ENCODE data around the gene ZC3H7B. TPM values are rescaled to one million over a fixed set of nuclear protein-coding genes. Genes with fewer than 3 reads are reported as not detected.

Gene ZC3H7B
- total RNA-seq, 2 experiments from 2014 or later, result 41.7 to 43.4 TPM

DNA sequence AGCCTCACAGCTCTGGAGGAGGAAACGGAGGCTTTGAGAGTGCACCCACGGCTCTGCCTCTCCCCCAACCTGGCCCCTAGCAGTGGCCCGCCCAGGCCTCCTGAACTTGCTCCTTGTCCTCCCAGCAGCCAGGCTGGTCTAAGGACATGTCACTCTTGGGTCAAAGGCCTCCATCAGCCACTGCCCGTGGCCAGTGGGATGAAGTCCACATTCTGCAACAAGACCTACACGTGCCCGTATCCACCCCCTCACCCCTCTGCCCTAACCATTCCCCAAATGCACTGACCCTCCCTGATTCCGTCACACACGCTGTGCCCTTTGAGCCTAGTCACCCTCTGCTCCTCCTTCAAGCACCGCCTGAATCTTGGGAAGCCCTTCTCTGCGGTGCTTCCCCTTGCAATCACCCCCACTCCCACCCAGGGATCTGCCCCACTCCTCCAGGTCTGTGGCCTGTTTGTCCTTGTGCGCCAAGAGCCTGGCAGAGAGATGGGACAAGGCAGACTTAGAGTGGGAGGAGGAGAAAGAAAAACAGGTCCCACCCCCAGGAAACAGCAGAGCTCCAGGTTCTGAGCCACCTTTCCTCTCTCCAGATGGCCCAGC, 43.0 kb downstream of the ZC3H7B start:
- no peak for ATAC-seq
- Mint-ChIP-seq H3K36me3 (ENCODE audit: low read depth) (peaks cover 30% of the 10 kb centered on the region), H3K9me3 (ENCODE audit: low read depth) (no peaks in the 10 kb centered on the region), H3K4me1 (no peaks in the 10 kb centered on the region), H3K27me3 (no peaks in the 10 kb centered on the region), H3K4me3 (no peak overlapping the region), H3K27ac (no peak overlapping the region)
- ChIA-PET POLR2A (interaction anchor here (0.6 kb wide), 1 partner anchor 136 kb away, joined by 5 read pairs; no protein-coding TSS in a partner anchor), CTCF (no interaction called here)
- intact Hi-C loops (cut with DNase I, micrococcal nuclease), result no loop called here
- DNase-seq, result no peak

DNA sequence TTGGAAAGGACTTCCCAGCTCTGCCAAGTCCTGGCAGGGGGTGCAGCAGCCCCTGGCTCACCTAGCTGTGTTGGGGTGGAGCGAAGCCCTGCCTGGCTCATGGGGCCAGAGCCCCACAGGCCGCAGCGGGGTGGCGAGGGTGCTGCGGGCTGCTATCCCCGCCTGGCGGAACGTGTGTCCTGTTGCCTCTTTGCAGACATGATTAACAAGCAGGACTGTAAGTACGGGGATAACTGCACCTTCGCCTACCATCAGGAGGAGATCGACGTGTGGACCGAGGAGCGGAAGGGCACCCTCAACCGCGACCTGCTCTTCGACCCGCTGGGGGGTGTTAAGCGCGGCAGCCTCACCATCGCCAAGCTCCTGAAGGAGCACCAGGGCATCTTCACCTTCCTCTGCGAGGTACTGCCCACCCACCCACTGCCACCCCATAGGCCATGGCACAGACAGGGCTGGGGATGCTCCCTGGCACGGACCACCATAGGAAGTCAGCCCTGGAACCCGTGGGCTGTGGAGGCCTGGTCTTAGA, 44.5 kb downstream of the ZC3H7B start:
- intact Hi-C loops (cut with DNase I, micrococcal nuclease), result no loop called here
- CTCF ChIA-PET, result no interaction called here
- ATAC-seq, result no peak
- Mint-ChIP-seq H3K9me3 (ENCODE audit: low read depth) (no peaks in the 10 kb centered on the region), H3K4me3 (no peak overlapping the region), H3K4me1 (no peaks in the 10 kb centered on the region), H3K27me3 (no peaks in the 10 kb centered on the region), H3K36me3 (ENCODE audit: low read depth) (peaks cover 37% of the 10 kb centered on the region), H3K27ac (no peak overlapping the region)
- POLR2A ChIA-PET, result no interaction called here
- no peak for DNase-seq

DNA sequence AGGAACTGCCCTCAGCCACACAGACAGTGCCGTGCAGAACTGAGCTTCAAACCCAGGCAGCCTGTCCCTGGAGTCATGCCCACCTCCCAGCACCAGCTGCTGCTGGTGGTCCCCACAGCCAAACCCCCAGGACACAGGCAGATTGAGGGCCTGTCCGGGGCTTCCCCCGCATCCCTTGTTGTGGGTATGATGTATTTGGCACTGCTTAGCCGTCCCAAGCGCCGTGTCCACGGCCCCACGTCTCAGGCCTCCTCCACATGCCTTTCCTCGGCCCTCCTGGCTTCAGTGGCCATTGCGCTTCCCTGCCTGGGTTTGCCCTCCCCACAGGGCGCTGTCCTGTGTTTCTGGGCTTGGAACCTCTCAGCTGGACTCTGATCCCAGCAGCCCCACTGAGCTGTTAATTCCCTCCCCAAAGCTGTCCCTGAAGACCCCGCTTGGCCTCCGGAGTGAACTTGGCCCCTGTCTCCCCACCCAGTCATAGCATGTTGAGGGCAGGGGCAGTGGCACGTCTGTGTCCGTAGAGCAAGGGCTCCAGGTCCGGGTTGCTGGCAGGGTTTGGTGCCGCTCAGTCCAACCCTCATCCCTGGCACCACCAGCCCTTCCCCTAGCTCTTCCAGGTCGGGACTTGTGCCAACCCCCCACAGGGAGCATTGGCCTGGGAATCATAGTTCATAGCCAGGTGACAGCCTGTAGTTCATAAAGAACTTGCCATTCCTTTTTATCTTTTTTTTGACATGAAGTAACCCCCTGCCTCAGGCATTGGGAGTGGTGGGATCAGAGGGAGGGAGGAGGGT, 45.9 kb downstream of the ZC3H7B start:
- intact Hi-C loops (cut with DNase I, micrococcal nuclease), result no loop called here
- no peak overlapping the region for H3K4me3 Mint-ChIP-seq
- POLR2A ChIA-PET, result no interaction called here
- no peaks in the 10 kb centered on the region for H3K9me3 Mint-ChIP-seq (ENCODE audit: low read depth)
- H3K36me3 Mint-ChIP-seq (ENCODE audit: low read depth), result peaks cover 40% of the 10 kb centered on the region
- CTCF ChIA-PET, result interaction anchor here (0.6 kb wide), 1 partner anchor 190 kb away, joined by 5 read pairs; no protein-coding TSS in a partner anchor
- no peak for DNase-seq
- no peaks in the 10 kb centered on the region for H3K27me3 Mint-ChIP-seq
- H3K4me1 Mint-ChIP-seq, result no peaks in the 10 kb centered on the region
- H3K27ac Mint-ChIP-seq, result no peak overlapping the region
- no peak for ATAC-seq

DNA sequence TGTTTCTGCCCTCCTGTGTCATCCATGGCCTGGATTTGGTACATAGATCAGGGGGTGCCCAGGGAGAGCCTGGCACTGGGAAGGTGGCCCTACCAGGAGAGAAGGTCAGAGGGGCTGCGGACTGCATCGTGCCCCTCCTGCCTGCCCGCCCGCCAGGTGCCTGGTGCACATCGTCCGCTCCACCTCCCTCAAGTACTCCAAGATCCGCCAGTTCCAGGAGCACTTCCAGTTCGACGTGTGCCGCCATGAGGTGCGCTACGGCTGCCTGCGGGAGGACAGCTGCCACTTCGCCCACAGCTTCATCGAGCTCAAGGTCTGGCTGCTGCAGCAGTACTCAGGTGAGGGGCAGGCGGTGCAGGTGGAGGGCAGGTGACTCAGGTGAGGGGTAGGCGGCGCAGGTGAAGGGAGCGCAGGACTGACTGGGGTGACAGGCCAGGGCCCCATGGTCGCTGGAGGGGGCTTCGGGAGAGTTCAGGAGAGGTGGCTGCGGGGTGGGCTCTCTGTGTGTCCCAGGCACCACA, 47.7 kb downstream of the ZC3H7B start:
- Mint-ChIP-seq H3K9me3 (ENCODE audit: low read depth) (no peaks in the 10 kb centered on the region), H3K4me1 (no peaks in the 10 kb centered on the region), H3K27ac (no peak overlapping the region), H3K27me3 (no peaks in the 10 kb centered on the region), H3K36me3 (ENCODE audit: low read depth) (peaks cover 44% of the 10 kb centered on the region), H3K4me3 (no peak overlapping the region)
- intact Hi-C loops (cut with DNase I, micrococcal nuclease), result no loop called here
- no peak for ATAC-seq
- ChIA-PET CTCF (interaction anchor here (0.7 kb wide), 1 partner anchor 1935 kb away, joined by 3 read pairs; no protein-coding TSS in a partner anchor), POLR2A (no interaction called here)
- no peak for DNase-seq

DNA sequence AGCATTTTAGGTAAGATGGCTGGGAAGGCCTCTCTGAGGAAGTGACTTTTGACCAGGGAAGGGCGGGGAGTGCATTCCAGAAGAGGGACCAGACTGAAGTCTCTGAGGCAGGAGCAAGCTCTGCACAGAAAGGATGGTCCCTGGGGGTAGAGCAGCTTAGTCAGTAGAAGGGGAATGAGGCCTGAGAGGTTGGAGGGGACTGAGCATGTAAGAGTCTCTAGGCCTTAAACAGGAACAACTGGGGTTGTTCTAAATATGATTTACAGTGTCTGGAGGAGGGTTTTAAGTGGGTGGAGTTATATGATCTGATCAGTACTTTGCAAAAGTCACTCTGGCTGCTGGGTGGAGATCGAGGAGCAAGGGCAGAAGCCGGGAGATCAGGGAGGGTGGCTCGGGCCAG, 48.8 kb downstream of the ZC3H7B start:
- ChIA-PET CTCF (interaction anchor here (0.7 kb wide), 1 partner anchor 22 kb away, joined by 3 read pairs; no protein-coding TSS in a partner anchor), POLR2A (no interaction called here)
- DNase-seq (no peak), ATAC-seq (no peak)
- no peaks in the 10 kb centered on the region for H3K27me3 Mint-ChIP-seq
- no peak overlapping the region for H3K4me3 Mint-ChIP-seq
- H3K4me1 Mint-ChIP-seq, result no peaks in the 10 kb centered on the region
- no peaks in the 10 kb centered on the region for H3K9me3 Mint-ChIP-seq (ENCODE audit: low read depth)
- H3K36me3 Mint-ChIP-seq (ENCODE audit: low read depth), result peaks cover 41% of the 10 kb centered on the region
- no peak overlapping the region for H3K27ac Mint-ChIP-seq
- intact Hi-C loops (cut with DNase I, micrococcal nuclease), result no loop called here

DNA sequence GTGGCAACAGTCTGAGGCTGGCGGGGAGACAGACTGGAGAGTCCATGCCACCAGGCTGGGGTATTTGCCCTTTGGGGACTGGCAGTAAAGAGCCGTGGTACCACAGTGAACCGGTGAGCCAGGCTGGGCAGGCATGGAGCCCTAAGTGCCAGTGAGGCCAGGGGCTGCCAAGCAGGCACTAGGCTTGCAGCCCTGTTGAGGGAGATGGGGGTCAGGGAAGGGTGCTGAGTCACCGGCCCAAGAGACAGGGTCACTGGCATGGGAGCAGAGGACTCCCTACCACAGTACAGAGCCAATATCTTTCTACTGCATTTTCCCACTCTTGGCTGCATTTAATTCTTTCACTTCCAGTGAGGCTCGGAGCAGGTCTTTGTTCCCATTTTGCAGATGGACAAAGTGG, 49.7 kb downstream of the ZC3H7B start:
- POLR2A ChIA-PET, result interaction anchor here (0.5 kb wide), 1 partner anchor 27 kb away, joined by 3 read pairs; no protein-coding TSS in a partner anchor
- ATAC-seq, result no peak
- Mint-ChIP-seq H3K9me3 (ENCODE audit: low read depth) (no peaks in the 10 kb centered on the region), H3K4me1 (no peaks in the 10 kb centered on the region), H3K27ac (no peak overlapping the region), H3K4me3 (no peak overlapping the region), H3K27me3 (no peaks in the 10 kb centered on the region), H3K36me3 (ENCODE audit: low read depth) (peaks cover 36% of the 10 kb centered on the region)
- intact Hi-C loops (cut with DNase I, micrococcal nuclease), result no loop called here
- CTCF ChIA-PET, result interaction anchor here (0.5 to 0.6 kb wide), 2 partner anchors 135 to 337 kb away, joined by 3 read pairs; no protein-coding TSS in a partner anchor
- DNase-seq, result no peak

DNA sequence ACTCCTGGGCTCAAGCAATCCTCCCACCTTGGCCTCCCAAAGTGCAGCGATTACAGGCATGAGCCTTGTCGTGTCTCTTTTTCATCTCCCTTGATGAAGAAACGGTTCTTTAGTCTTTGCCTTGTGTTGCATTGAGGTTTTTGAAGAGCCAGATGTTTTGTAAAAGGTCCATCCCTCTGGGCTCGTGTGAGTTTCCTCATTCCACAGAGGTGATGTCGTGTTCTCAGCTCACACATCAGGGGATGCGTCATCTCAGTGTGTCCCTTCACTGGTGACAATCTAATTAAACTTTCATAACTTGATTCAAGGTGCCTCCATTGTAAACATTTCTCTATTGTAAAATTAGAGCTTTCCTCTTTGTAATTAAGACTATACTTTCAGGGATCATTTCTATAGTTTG, 50.7 kb downstream of the ZC3H7B start:
- ChIA-PET POLR2A (interaction anchor here (0.7 kb wide), 1 partner anchor 150 kb away, joined by 5 read pairs; no protein-coding TSS in a partner anchor), CTCF (interaction anchor here (0.7 kb wide), 1 partner anchor 82 kb away, joined by 7 read pairs; no protein-coding TSS in a partner anchor)
- H3K27ac Mint-ChIP-seq, result no peak overlapping the region
- no peak overlapping the region for H3K4me3 Mint-ChIP-seq
- ATAC-seq, result no peak
- H3K27me3 Mint-ChIP-seq, result no peaks in the 10 kb centered on the region
- no peak for DNase-seq
- intact Hi-C loops (cut with DNase I, micrococcal nuclease), result no loop called here
- no peaks in the 10 kb centered on the region for H3K4me1 Mint-ChIP-seq
- H3K9me3 Mint-ChIP-seq (ENCODE audit: low read depth), result no peaks in the 10 kb centered on the region
- peaks cover 34% of the 10 kb centered on the region for H3K36me3 Mint-ChIP-seq (ENCODE audit: low read depth)

DNA sequence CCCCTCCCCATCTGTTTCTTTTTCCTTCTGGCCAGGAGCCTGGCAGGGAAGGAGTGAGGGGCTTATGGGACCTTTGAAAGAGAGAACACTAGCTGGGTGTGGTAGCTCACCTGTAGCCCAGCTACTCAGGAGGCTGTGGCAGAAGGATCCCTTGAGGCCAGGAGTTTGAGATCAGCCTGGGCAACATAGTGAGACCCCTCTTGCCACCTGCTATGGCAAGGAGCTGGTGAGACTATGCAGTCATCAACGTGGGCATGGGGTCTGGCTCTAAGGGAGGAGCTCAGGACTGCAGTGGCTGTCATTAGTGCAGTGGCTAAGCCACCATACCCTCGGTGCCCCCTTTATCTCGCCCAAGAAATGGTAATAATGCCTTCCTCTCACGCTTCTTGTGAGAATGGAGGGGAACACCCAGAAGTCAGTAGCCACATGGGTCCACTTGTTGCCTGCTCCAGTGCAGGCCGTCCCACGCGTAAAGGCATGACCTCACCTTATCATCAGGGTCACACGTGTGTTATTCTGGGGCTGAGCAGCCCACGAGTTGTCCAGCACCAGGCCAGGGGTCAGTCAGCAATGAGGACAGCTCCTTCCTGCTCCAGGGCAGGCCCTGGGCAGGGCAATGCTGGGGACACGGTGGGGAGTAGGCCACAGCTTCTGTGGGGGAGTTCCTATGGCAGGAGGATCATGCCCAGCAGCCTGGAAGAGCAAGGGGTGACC, 52.7 kb downstream of the ZC3H7B start:
- H3K4me3 Mint-ChIP-seq, result no peak overlapping the region
- no peaks in the 10 kb centered on the region for H3K9me3 Mint-ChIP-seq (ENCODE audit: low read depth)
- H3K27me3 Mint-ChIP-seq, result no peaks in the 10 kb centered on the region
- H3K36me3 Mint-ChIP-seq (ENCODE audit: low read depth), result peaks cover 28% of the 10 kb centered on the region
- ChIA-PET POLR2A (interaction anchor here (0.5 kb wide), 1 partner anchor 411 kb away, joined by 4 read pairs; no protein-coding TSS in a partner anchor), CTCF (interaction anchor here (0.5 kb wide), 1 partner anchor 15 kb away, joined by 3 read pairs; no protein-coding TSS in a partner anchor)
- no peak overlapping the region for H3K27ac Mint-ChIP-seq
- ATAC-seq (no peak), DNase-seq (no peak)
- intact Hi-C loops (cut with DNase I, micrococcal nuclease), result no loop called here
- H3K4me1 Mint-ChIP-seq, result no peaks in the 10 kb centered on the region

DNA sequence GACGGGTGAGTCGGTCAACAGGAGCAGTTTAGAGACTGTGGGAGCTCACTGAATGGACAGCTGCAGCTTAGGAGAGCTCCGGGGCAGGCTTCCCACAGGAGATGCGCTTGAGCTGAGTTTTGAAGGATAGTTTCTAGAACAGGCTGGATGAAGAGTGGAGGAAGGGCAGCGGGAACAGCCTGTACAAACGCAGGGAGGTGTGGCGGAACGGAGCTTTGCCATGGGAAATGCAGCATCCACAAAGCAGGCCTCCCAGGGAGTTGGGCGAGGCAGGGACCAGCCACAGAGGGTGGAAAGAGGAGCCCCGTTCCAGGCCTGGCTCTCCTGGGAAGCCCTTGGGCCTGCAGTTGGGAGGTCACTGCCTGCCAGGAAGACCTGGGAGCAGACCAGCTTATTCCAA, 53.7 kb downstream of the ZC3H7B start:
- H3K36me3 Mint-ChIP-seq (ENCODE audit: low read depth), result peaks cover 26% of the 10 kb centered on the region
- no peak overlapping the region for H3K4me3 Mint-ChIP-seq
- ATAC-seq, result no peak
- ChIA-PET CTCF (no interaction called here), POLR2A (interaction anchor here (0.5 kb wide), 1 partner anchor 412 kb away, joined by 4 read pairs; no protein-coding TSS in a partner anchor)
- DNase-seq, result no peak
- no peaks in the 10 kb centered on the region for H3K4me1 Mint-ChIP-seq
- no peaks in the 10 kb centered on the region for H3K27me3 Mint-ChIP-seq
- intact Hi-C loops (cut with DNase I, micrococcal nuclease), result no loop called here
- no peaks in the 10 kb centered on the region for H3K9me3 Mint-ChIP-seq (ENCODE audit: low read depth)
- H3K27ac Mint-ChIP-seq, result no peak overlapping the region

DNA sequence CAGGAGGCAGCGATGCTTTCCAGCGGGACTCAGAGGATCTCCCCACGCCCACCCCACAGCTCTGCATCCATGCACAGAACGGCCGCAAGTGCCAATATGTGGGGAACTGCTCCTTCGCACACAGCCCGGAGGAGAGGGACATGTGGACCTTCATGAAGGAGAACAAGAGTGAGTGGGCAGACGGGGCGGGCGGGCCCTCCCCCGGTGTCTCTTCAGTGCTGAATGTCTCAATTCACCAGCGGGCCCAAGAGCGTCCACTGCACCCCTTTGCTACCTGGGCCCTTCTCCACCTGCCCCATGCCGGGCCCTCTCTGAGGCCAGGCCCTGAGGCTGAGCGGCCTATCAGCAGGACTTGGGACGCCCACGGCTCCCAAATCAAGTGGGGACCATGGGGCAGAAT, 54.6 kb downstream of the ZC3H7B start:
- no peaks in the 10 kb centered on the region for H3K27me3 Mint-ChIP-seq

DNA sequence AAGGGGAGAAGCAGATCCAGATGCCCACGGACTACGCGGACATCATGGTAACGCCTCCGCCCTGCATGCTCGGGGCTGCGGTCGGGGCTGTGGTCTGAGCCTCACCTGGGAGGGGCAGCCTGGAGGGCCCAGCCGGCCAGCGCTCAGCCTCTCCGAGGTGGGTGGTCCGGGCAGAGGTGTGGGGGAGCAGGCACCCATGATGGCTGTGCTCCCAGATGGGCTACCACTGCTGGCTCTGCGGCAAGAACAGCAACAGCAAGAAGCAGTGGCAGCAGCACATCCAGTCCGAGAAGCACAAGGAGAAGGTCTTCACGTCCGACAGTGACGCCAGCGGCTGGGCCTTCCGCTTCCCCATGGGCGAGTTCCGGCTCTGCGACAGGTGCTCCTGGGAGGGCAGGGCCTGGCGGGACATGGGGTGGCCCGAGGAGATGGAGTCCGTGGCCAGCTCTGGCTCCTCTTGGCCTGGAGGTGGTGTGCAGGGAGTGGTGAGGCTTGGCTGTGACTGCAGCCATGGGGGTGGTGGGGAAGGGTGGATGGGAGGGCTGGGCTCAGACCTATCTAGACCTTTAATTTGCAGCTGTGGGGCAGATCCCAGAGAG, 55.2 kb downstream of the ZC3H7B start:
- Mint-ChIP-seq H3K27me3 (no peaks in the 10 kb centered on the region), H3K4me3 (no peak overlapping the region), H3K4me1 (no peaks in the 10 kb centered on the region), H3K36me3 (ENCODE audit: low read depth) (peaks cover 17% of the 10 kb centered on the region), H3K9me3 (ENCODE audit: low read depth) (no peaks in the 10 kb centered on the region), H3K27ac (no peak overlapping the region)
- ChIA-PET POLR2A (no interaction called here), CTCF (no interaction called here)
- intact Hi-C loops (cut with DNase I, micrococcal nuclease), result no loop called here
- DNase-seq, result no peak
- ATAC-seq, result no peak

More for the DNA sequence above, 54.6 kb downstream of the ZC3H7B start:
- Mint-ChIP-seq H3K27ac (no peak overlapping the region), H3K4me3 (no peak overlapping the region), H3K9me3 (ENCODE audit: low read depth) (no peaks in the 10 kb centered on the region), H3K36me3 (ENCODE audit: low read depth) (peaks cover 19% of the 10 kb centered on the region), H3K4me1 (no peaks in the 10 kb centered on the region)
- POLR2A ChIA-PET, result no interaction called here
- no peak for ATAC-seq
- CTCF ChIA-PET, result no interaction called here
- no peak for DNase-seq
- intact Hi-C loops (cut with DNase I, micrococcal nuclease), result no loop called here
